ENCODE results near the gene RWDD3. TPM values are rescaled to one million over a fixed set of nuclear protein-coding genes. Genes with fewer than 3 reads are reported as not detected.

RWDD3 gene
- total and polyA plus RNA-seq, 2 experiments from 2014 or later, result 23.0 to 28.5 TPM

GRCh38 chr1:95208876-95209275 is 25.1 kb upstream of the RWDD3 start:
- no peaks in the 10 kb centered on the region for H4K20me1 ChIP-seq (ENCODE audit: insufficient read depth, poor library complexity, severe bottlenecking)
- TF ChIP-seq EZH2phosphoT487 (IDR thresholded peaks at IDR 0.05; ENCODE audit: low read depth, severe bottlenecking, unreplicated experiment) (no peak), EZH2 (IDR thresholded peaks at IDR 0.05; ENCODE audit: borderline replicate concordance) (no peak)
- TF ChIP-seq, protein P1, sequence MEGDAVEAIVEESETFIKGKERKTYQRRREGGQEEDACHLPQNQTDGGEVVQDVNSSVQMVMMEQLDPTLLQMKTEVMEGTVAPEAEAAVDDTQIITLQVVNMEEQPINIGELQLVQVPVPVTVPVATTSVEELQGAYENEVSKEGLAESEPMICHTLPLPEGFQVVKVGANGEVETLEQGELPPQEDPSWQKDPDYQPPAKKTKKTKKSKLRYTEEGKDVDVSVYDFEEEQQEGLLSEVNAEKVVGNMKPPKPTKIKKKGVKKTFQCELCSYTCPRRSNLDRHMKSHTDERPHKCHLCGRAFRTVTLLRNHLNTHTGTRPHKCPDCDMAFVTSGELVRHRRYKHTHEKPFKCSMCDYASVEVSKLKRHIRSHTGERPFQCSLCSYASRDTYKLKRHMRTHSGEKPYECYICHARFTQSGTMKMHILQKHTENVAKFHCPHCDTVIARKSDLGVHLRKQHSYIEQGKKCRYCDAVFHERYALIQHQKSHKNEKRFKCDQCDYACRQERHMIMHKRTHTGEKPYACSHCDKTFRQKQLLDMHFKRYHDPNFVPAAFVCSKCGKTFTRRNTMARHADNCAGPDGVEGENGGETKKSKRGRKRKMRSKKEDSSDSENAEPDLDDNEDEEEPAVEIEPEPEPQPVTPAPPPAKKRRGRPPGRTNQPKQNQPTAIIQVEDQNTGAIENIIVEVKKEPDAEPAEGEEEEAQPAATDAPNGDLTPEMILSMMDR (IDR thresholded peaks at IDR 0.05; ENCODE audit: poor library complexity), result no peak
- H3K27ac ChIP-seq, result no peak overlapping the region

DNA sequence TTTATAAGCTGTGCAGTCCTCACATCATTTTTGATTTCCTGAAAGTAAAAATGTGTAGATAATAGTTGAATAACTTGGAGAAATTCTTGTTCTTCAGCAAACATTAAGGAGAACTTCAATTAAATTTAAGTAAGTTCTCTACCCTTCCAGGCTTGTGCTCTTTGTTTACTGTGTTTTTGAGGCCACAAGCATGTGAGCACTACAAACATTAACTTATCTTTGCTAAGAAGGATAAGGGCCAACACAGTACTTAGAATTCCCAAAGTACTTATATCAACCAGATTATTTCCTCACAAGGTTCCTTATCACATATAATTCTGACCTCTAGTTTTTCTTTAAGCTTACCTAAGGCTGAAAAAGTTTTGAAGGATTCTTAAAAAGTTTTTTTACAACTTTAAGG is 24.7 kb upstream of the RWDD3 start:
- no peak overlapping the region for H3K4me2 ChIP-seq
- no peaks in the 10 kb centered on the region for H3K79me2 ChIP-seq
- H3K27ac ChIP-seq, result no peak overlapping the region
- H3K27me3 ChIP-seq, result no peaks in the 10 kb centered on the region
- no peaks in the 10 kb centered on the region for H4K20me1 ChIP-seq (ENCODE audit: insufficient read depth, poor library complexity, severe bottlenecking)
- no peak overlapping the region for H2AFZ ChIP-seq
- TF ChIP-seq EZH2phosphoT487 (IDR thresholded peaks at IDR 0.05; ENCODE audit: low read depth, severe bottlenecking, unreplicated experiment) (no peak), EZH2 (IDR thresholded peaks at IDR 0.05; ENCODE audit: borderline replicate concordance) (no peak)
- TF ChIP-seq, protein P1 (IDR thresholded peaks at IDR 0.05; ENCODE audit: poor library complexity), result no peak
- no peak for DNase-seq (ENCODE audit: low spot score)
- no peak overlapping the region for H3K4me3 ChIP-seq
- H3K36me3 ChIP-seq (replicated peaks; ENCODE audit: insufficient read depth, low read depth), result no peaks in the 10 kb centered on the region
- H3K9me3 ChIP-seq (ENCODE audit: low read depth), result no peaks in the 10 kb centered on the region
- H3K9me2 ChIP-seq (replicated peaks; ENCODE audit: insufficient read depth), result no peaks in the 10 kb centered on the region
- no peaks in the 10 kb centered on the region for H3K4me1 ChIP-seq (ENCODE audit: insufficient read depth)

More at GRCh38 chr1:95208876-95209275, 25.1 kb upstream of the RWDD3 start:
- Histone ChIP-seq H3K36me3 (replicated peaks; ENCODE audit: insufficient read depth, low read depth) (no peaks in the 10 kb centered on the region), H3K4me3 (no peak overlapping the region), H3K4me2 (no peak overlapping the region), H3K9me2 (replicated peaks; ENCODE audit: insufficient read depth) (no peaks in the 10 kb centered on the region), H3K27me3 (no peaks in the 10 kb centered on the region), H3K9me3 (ENCODE audit: low read depth) (no peaks in the 10 kb centered on the region), H3K4me1 (ENCODE audit: insufficient read depth) (no peaks in the 10 kb centered on the region), H2AFZ (no peak overlapping the region), H3K79me2 (no peaks in the 10 kb centered on the region)
- WGBS (ENCODE audit: low lambda C conversion rate, missing lambda C conversion rate), result 60% methylated on average over 3 of the region's 3 CpGs
- DNase-seq (ENCODE audit: low spot score), result no peak

DNA sequence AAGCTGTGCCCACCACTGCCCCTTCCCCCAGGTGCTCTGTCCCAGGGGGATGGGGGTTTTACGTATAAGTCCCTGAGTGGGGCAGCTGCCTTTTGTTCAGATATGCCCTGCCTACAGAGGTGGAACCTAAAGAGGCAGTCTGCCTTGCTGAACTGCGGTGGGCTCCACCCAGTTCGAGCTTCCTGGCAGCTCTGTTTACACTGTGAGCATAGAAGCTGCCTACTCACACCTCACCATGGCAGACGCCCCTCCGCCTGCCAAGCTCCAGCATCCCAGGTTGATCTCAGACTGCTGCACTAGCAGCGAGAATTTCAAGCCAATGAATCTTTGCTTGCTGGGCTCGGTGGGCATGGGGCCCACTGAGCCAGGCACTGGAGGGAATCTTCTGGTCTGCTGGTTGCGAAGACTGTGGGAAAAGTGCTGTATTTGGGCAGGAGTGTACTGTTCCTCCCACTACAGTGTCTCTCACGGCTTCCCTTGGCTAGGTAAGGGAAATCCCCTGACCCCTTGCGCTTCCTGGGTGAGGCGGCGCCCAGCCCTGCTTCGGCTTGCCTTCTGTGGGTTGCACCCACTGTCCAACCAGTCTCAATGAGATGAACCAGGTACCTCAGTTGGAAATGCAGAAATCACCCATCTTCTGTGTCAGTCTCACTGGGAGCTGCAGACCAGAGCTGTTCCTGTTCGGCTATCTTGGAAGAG is 17.6 kb upstream of the RWDD3 start:
- H3K36me3 ChIP-seq (replicated peaks; ENCODE audit: insufficient read depth, low read depth), result no peaks in the 10 kb centered on the region
- no peak overlapping the region for H3K27ac ChIP-seq
- no peak overlapping the region for H3K4me3 ChIP-seq
- 94% methylated on average over 14 of the region's 14 CpGs for WGBS (ENCODE audit: low lambda C conversion rate, missing lambda C conversion rate)
- H4K20me1 ChIP-seq (ENCODE audit: insufficient read depth, poor library complexity, severe bottlenecking), result no peaks in the 10 kb centered on the region
- DNase-seq (ENCODE audit: low spot score), result no peak
- H3K9me2 ChIP-seq (replicated peaks; ENCODE audit: insufficient read depth), result no peaks in the 10 kb centered on the region
- no peaks in the 10 kb centered on the region for H3K4me1 ChIP-seq (ENCODE audit: insufficient read depth)
- H3K27me3 ChIP-seq, result no peaks in the 10 kb centered on the region
- H3K79me2 ChIP-seq, result no peaks in the 10 kb centered on the region
- TF ChIP-seq EZH2 (IDR thresholded peaks at IDR 0.05; ENCODE audit: borderline replicate concordance) (no peak), EZH2phosphoT487 (IDR thresholded peaks at IDR 0.05; ENCODE audit: low read depth, severe bottlenecking, unreplicated experiment) (no peak)
- TF ChIP-seq, protein P1 (IDR thresholded peaks at IDR 0.05; ENCODE audit: poor library complexity), result no peak
- no peak overlapping the region for H2AFZ ChIP-seq
- no peaks in the 10 kb centered on the region for H3K9me3 ChIP-seq (ENCODE audit: low read depth)
- H3K4me2 ChIP-seq, result no peak overlapping the region
